Inflammatory macrophage treated with lipopolysaccharide for 1 hour (primary cell): Measurements from ENCODE around the gene MANF.
A peak's percentile ranks its signal among the peaks of the same experiment; 100 is the strongest.
"Not testable (repeated sequence)": the region's sequence is repeated elsewhere in the genome, so short reads cannot be mapped to it uniquely, and the experiment has no call there.

ENCODE experiments used
- DNase-seq, 2 donors: peaks; one replicate each; pipeline ENCODE4 v3.0.0-alpha.2; 2020 to 2022

Gene MANF

GRCh38 chr3:51373658-51374421, 11.3 kb upstream of the MANF start:
- DNase-seq, result no peak

DNA sequence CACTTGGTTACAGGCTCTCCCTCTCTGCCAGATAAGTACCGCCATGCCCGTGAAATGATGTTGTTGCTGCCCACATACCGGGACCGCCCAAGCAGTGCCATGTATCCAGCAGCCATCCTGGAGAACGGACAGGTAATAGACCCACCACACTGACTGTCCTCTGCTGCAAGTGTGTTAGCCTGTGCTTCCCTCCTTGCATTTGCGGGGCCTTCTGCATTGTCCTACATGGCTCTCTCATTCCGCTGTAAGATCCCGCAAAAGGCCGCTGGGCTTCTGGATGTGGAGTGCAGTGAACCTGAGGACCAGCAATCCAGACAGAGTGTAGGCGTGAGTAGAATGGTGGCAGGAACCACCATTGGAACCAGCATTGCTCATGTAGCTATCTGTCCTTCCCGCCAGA, 10.6 kb upstream of the MANF start:
- DNase-seq, result no peak

DNA sequence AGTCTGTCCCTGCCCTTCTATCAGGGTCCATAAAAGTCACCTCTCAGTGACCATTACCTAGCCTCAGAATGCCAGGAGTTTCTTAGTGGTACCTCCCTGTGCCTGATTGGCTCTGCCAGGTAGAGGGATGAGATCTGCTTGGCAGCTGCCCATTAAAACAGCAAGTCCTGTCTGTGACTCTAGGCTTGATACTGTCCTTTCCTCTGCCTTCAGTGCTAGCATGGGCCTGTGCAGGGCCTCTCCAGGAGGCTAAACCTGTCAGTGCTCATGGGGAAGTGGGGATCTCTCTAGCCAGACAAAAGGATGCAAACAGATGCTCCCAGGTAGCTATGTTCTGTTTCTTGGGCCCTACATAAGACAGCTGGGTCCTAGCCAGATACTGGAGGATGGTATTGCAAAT, 10.0 kb upstream of the MANF start:
- no peak for DNase-seq

- no peak for DNase-seq
Observed at GRCh38 chr3:51375571-51375970, 9.5 kb upstream of the MANF start.

DNA sequence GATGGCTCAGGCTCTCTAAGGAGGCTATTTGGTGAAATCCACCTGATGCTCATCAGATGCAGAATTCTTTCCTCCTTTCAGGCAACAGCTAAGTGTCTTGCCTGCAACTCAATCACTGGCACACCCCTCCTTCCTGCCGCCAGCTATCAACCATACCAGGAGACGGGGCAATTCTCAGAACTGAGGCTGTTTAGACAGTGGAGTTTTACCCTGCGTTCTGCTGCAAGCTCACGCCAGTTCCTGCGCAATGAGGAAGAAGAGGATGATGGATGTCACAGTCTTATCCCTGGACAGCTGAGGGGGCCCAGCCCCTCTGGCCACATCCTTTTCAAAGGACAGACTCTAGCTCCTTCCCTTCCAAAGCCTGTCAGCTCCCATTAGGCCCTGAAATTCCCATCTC, 7.0 kb upstream of the MANF start:
- no peak for DNase-seq

- DNase-seq, result no peak
Observed at GRCh38 chr3:51378726-51379125, 6.4 kb upstream of the MANF start.

DNA sequence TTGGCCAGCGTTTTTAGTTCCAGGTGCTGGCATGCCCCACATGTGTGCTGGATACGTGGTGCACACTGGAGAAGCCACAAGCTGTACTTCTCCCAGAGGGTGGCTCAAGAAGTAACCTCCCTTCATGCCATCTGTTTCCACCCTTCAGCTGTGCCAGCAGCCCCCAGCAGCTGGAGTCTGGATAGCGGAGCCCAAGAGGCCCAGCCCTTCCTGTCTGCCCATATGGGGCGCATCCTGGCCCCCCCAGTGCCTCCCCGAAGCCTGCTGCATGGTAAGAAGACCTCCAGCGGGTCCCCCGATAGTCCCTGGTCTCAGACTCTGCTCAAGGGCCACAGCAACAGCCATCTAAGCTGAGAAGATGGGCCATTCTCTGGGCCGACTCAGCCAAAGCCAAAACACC, 5.8 kb upstream of the MANF start:
- DNase-seq, result no peak

DNA sequence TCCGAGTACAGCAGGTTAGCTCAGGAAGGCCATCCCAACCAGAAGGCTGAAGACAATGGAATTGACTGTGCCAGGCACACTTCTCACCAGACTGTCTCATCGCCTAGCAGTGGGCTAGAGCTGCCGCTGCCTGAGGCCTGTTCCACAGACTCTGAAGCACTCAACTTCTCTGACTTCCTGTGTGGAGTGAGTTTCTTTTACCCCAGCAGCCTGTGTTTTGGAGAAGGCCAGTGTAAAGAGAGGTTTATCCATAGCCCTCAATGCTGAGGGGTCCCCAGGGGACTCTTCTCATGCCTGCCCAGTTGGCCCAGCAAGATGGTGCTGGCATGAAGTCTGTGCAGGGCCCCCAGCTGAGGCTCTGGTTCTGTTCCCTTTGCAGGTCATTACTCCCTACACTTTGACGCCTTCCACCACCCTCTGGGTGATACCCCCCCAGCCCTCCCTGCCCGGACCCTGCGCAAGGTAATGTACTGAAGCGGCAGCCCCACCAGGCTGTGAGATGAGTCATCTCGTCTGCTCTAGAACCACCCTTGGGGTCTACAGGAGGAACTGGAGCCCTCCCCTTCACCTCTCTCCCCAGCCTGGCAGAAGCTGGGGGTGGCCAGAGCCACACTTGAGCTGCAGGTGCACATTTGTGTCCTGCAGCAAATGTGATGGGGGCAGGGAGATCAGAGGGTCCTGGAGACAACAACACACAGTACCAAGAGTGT, 5.2 kb upstream of the MANF start:
- no peak for DNase-seq

DNA sequence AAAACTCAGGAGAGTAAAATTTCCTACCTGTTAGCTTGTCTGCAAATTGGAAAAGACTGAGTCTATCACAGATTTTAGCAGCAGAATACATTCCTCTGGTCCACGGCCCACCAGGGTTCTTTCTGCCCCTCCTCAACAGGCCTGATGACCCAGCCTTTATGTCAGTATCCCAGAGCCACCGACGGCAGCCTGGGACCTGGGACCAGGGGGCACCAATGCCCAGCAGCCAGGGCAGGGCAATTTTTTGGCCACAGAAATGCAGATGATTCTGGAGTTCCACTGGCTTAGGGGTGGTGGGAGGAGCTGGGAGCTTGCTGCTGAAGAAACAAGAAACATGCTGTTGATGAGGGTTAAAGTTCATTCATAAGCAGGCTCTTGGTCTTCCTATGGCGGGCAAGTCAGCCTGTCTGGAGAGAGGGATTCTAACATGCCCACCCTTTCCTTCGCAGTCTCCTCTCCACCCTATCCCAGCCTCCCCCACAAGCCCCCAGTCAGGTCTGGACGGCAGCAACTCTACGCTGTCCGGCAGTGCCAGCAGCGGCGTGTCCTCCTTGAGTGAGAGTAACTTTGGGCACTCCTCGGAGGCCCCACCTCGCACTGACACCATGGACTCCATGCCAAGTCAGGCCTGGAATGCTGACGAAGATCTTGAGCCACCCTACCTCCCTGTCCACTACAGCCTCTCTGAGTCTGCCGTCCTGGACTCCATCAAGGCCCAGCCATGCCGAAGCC, 4.3 kb upstream of the MANF start:
- no peak for DNase-seq

DNA sequence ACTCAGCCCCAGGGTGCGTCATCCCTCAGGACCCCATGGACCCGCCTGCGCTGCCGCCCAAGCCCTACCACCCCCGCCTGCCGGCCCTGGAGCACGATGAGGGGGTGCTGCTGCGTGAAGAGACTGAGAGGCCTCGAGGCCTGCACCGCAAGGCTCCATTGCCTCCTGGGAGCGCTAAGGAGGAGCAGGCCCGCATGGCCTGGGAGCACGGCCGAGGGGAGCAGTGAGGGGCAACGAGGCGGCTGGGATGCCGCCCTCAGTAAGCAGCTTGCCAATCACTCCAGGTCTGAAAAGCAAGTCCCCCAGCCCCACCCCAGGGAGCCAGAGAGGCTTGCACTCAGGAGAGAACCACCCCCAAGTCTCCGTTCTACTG, 3.8 kb upstream of the MANF start:
- DNase-seq, result no peak

DNA sequence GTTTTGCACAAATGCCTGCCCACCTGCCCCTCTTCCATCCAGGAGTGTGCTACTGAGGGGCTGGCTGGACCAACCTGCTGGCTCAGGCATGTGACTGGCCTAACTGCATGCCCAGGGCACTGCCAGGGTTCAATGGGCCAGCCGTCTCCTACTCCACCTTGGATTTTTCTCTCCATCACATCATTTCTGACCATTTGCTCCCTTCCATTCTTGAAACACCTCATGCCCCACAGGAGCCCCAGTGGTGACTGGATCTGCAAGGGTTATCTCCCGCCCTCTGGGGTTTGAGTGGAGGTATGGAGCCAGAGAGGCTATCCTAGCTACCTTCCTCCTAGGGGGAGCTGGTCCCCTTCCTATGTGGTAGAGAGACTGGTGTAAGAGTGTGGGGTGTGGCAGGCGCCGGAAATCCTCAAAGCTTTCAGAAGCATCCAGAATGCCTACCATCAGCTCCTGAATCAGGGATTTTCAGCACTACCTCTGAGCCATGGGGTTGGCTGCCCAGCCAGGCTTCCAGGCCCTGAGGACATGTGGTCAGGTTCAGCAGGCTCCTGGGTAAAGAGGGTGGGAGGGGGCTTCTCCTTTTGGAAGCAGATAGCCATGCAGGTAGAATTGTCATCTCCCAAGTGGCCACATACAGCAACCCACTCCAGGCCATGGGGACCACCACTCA, 2.9 kb upstream of the MANF start:
- DNase-seq, result no peak

GRCh38 chr3:51382947-51383578, 2.0 kb upstream of the MANF start:
- DNase-seq, result no peak

GRCh38 chr3:51384055-51384725, 901 bp upstream of the MANF start:
- peak in 1 of 2 donors; percentile 23 for DNase-seq

GRCh38 chr3:51385621-51386091, 565 bp downstream of the MANF start:
- no peak for DNase-seq

DNA sequence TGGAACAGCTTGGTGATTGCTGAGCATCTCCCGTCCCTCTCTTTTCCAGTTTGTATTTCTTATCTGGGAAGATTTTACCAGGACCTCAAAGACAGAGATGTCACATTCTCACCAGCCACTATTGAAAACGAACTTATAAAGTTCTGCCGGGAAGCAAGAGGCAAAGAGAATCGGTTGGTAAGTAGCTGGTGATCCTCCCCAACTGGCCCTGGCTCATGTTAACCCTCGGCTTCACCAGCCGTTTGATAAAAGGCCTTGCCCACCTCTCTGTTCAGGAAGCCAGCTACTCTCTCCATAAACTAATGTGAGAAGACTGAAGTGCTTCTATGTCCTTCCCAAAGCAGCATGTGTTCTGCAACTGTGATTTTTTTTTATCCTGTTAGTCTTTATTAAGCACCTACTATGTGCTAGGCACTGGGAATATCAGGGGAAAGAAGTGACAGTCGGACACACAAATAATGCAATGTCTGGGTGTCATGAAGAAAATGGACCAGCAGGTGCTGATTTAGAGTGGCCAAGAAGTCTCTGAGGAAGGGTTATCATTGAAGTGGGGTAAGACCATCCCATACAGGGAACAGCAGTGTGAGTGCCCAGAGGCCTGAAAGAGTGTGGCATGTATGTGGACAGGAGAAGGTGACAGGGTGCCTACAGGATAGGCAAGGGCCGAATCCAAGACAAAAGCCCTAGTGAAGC, 1.2 kb downstream of the MANF start:
- DNase-seq, result no peak

DNA sequence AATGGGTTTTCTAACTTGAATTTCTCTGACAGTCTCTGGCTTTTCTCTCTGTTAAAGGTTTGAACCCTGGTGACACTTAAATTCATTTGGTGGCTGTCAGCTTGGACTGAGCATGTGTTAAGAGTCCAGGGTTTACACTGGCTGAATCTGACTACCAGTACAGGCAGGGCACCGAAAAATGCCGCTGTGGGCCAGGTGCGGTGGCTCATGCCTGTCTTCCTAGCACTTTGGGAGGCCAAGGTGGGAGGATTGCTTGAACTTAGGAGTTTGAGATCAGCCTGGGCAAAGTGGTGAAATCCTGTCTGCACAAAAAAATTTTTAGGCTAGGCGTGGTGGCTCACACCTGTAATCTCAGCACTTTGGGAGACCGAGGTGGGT, 1.8 kb downstream of the MANF start:
- no peak for DNase-seq

GRCh38 chr3:51387281-51387680, 2.2 kb downstream of the MANF start:
- not testable (repeated sequence) for DNase-seq

DNA sequence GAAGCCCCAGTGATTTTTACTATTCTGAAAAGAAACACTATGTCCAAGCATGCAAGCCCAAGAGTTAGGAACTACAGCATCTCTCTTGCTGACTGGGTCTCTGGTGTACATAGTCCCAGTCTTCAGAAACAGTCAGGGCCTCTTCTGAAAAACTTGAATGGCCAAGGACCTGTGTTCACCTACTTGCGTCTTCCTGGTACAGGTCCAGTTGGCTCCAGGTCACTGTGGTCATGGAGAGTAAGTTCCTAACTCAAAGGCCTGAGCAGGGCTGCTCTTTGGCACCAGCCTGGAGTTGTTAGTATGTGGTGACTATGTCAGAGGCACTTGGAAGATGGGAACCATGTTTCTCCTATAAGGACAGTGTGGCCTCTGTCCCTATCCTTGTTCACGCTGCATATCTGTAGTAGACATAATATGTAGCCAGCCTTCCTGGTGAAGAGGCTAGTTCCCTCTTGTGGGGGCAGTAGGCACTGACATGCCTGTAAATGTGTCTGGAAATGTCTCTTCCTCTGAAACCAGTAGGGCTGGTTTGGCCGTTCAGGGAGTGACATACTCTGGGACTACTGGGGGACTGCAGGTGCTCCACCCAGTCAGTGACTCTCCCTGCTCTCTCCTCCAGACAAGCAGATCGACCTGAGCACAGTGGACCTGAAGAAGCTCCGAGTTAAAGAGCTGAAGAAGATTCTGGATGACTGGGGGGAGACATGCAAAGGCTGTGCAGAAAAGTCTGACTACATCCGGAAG, 3.4 kb downstream of the MANF start:
- peak in 1 of 2 donors; percentile 28 for DNase-seq

DNA sequence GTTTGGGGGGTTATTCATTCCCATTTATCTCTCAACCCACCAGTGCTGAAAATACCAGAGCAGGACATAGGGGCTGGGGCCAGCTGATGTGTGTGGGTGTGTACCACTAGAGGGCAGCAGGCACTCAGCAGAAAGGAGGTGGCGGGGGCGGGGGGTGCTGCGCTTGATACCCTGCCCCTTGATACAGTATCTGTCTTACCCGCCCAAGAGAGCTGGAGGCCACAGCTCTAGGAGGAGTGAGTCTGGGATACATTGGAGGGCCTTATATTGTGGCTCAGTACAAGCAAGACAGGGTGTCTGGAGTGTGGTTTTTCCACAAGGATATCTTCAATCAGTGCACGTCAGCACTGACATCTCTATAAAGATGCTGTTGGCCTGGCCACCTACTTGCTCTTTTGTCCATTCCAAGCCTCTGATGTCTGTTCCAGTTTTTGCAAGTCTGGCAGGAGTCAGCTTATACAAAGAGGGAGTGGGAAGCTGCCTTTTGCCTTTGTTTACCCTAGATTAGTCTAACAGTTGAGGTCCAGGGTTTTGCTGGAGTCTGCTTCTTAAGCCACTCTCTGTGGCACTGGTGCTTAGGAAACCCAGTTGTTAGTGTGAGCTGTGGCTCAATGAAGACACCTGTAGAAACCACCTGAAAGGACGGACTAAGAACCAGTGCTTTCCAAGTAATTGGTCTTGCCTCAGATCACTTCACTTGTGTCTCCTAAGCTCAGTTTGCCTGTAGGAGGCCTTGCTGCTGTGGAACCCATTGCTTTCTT, 4.5 kb downstream of the MANF start:
- peak in 1 of 2 donors; percentile 49 for DNase-seq
